ENCODE results near the gene ANKRD44. TPM values are rescaled to one million over a fixed set of nuclear protein-coding genes. Genes with fewer than 3 reads are reported as not detected.

The ANKRD44 gene
- total RNA-seq, 2 experiments from 2014 or later = 214 to 246 TPM

DNA sequence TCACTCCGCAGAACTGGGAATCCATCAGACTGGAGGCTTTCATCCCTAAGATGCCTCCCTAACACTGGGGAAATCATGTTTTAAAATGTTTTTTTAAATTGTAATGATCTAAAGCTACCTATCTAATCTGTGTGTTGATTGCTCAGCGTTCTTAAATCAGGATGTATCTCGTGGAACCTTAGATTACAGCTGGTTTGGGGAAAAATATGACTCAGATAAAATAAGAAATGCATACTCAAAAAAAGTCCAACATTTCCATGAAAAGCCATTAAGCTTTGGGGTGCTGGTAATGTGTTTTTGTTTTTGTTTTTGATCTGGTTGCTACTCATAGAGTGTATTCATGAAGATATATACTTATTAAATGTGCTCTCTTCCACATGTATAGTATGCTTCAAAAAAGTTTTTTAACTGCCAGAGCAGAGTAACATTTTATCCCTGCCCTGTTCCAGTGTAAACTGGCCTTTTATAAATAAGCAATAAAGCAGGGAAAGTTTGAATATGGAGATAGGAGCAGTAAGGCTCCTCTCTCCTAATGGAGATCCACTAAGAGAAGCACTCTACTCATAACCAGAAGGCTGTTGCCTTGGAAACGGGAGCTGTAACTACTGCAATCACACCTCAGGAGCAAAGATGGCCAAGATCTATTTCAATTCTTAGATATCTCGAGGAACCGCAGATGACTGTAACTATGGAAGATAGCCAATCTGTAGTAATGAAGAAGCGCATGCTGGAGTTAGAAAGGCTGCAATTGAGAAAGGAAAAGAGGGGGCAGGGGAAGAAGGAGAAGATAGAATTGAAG, 41.6 kb downstream of the ANKRD44 start:
- peaks cover 89% of the 10 kb centered on the region for H3K4me1 Mint-ChIP-seq
- H3K9me3 Mint-ChIP-seq = no peaks in the 10 kb centered on the region
- peak overlapping the region; percentile 17 for H3K27ac Mint-ChIP-seq
- ChIA-PET POLR2A (interaction anchor here (0.9 to 13.2 kb wide), 7 partner anchors 12 to 39 kb away, joined by 3 to 132 read pairs (median 4); partner anchors contain the start of gene ANKRD44), CTCF (interaction anchor here (1.1 to 1.2 kb wide), 2 partner anchors 12 to 18 kb away, joined by 4 read pairs; no protein-coding TSS in a partner anchor)
- peaks cover 30% of the 10 kb centered on the region for H3K36me3 Mint-ChIP-seq (ENCODE audit: low read depth)
- no peaks in the 10 kb centered on the region for H3K27me3 Mint-ChIP-seq
- no peak overlapping the region for H3K4me3 Mint-ChIP-seq
- DNase-seq = peak; percentile 39

DNA sequence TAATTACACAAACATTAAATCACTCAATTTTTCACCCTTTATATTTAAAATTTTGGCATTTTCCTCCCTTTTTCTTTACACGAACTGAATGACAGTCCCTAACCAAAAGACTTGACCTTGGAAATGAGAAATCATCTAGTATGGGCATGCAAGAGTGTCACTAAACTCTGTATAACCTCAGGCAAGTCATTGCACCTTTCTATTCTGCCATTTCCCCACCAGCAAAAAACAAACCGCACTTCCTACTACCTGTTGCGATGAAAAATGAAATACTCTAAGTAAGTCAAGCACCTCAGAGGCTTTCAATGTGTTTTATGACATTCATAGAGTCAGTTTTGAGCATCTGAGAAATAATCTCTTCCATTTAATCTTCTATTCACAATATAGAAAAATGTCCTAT, 44.1 kb downstream of the ANKRD44 start:
- peaks cover 96% of the 10 kb centered on the region for H3K4me1 Mint-ChIP-seq
- ChIA-PET POLR2A (interaction anchor here (0.8 to 13.2 kb wide), 8 partner anchors 10 to 67 kb away, joined by 3 to 132 read pairs (median 6); partner anchors contain the start of gene ANKRD44), CTCF (interaction anchor here (0.7 to 1.5 kb wide), 3 partner anchors 41 to 45 kb away, joined by 3 to 4 read pairs (median 4); no protein-coding TSS in a partner anchor)
- H3K9me3 Mint-ChIP-seq = no peaks in the 10 kb centered on the region
- DNase-seq = peak; percentile 33
- H3K27me3 Mint-ChIP-seq = no peaks in the 10 kb centered on the region
- H3K4me3 Mint-ChIP-seq = peak overlapping the region; percentile 2
- peak overlapping the region; percentile 67 for H3K27ac Mint-ChIP-seq
- peaks cover 41% of the 10 kb centered on the region for H3K36me3 Mint-ChIP-seq (ENCODE audit: low read depth)

DNA sequence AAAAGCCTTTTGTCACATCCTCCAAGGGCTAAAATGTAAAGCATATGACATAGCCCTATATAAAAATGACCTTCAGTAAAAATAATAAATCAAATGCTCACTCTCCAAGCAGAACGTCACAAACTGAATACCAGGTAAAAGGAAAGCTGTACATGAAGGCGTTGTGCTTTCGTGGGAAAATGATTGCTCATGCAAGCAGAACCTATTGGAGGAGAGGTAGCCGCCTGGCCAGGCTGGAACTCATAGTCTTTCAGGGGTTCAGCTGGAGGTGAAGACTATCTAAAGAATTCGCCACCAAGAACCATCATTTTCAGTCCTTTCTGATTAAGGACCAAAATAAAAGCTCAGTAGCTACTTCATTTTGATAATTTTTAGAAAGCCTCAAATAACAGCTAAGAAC, 44.7 kb downstream of the ANKRD44 start:
- H3K27me3 Mint-ChIP-seq = no peaks in the 10 kb centered on the region
- peaks cover 96% of the 10 kb centered on the region for H3K4me1 Mint-ChIP-seq
- CTCF ChIA-PET = interaction anchor here (0.7 to 1.3 kb wide), 4 partner anchors 25 to 71 kb away, joined by 3 to 4 read pairs (median 3); no protein-coding TSS in a partner anchor
- POLR2A ChIA-PET = interaction anchor here (0.8 to 13.2 kb wide), 7 partner anchors 11 to 67 kb away, joined by 3 to 132 read pairs (median 7); partner anchors contain the start of gene ANKRD44
- peaks cover 43% of the 10 kb centered on the region for H3K36me3 Mint-ChIP-seq (ENCODE audit: low read depth)
- peak overlapping the region; percentile 67 for H3K27ac Mint-ChIP-seq
- no peaks in the 10 kb centered on the region for H3K9me3 Mint-ChIP-seq
- DNase-seq = no peak
- H3K4me3 Mint-ChIP-seq = no peak overlapping the region

DNA sequence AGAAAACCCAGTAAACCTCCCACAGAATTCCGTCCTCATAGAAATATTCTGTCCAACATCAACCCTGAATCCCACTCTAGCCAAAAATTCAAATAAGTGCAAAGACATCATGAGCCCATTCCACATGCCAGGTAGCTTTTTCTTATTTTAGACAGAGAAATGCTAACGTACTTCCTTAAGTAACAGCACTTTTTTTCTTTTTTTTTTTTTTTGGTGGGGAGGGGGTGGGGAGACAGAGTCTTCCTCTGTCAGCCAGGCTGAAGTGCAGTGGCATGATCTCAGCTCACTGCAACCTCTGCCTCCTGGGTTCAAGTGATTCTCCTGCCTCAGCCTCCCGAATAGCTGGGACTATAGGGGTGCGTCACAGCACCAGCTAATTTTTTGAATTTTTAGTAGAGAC, 45.5 kb downstream of the ANKRD44 start:
- Mint-ChIP-seq H3K36me3 (ENCODE audit: low read depth) (peaks cover 40% of the 10 kb centered on the region), H3K27ac (peak overlapping the region; percentile 14), H3K4me3 (no peak overlapping the region), H3K27me3 (no peaks in the 10 kb centered on the region), H3K9me3 (no peaks in the 10 kb centered on the region), H3K4me1 (peaks cover 93% of the 10 kb centered on the region)
- ChIA-PET POLR2A (interaction anchor here (0.8 to 13.2 kb wide), 6 partner anchors 9 to 43 kb away, joined by 3 to 132 read pairs (median 6); partner anchors contain the start of gene ANKRD44), CTCF (interaction anchor here (1.0 to 1.2 kb wide), 3 partner anchors 25 to 71 kb away, joined by 3 read pairs; no protein-coding TSS in a partner anchor)
- DNase-seq = no peak

DNA sequence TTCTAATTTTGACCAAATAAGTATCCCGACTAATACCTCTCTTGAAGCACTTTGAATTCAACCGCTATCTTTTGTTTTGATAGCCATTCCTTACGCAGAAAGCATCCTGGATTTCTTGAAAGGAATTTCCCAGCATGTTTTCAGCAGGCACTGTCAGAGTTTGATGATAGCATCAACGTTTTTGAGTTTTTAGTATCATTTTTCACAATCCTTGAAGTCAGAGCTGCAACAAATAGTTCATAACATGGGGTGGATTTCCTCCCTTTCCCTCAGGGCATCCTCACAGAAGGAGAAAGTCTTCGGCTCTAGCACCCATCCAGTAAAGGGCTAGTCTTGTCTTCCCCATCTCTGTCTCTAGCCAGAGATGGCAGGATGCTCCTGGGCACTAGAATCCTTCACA, 46.2 kb downstream of the ANKRD44 start:
- no peak for DNase-seq
- H3K36me3 Mint-ChIP-seq (ENCODE audit: low read depth) = peaks cover 46% of the 10 kb centered on the region
- H3K27ac Mint-ChIP-seq = peak overlapping the region; percentile 71
- CTCF ChIA-PET = interaction anchor here (1.1 to 1.4 kb wide), 2 partner anchors 9 to 44 kb away, joined by 3 to 4 read pairs; no protein-coding TSS in a partner anchor
- POLR2A ChIA-PET = interaction anchor here (0.8 to 13.2 kb wide), 6 partner anchors 8 to 43 kb away, joined by 3 to 132 read pairs (median 5); partner anchors contain the start of gene ANKRD44
- no peak overlapping the region for H3K4me3 Mint-ChIP-seq
- peaks cover 92% of the 10 kb centered on the region for H3K4me1 Mint-ChIP-seq
- no peaks in the 10 kb centered on the region for H3K9me3 Mint-ChIP-seq
- H3K27me3 Mint-ChIP-seq = no peaks in the 10 kb centered on the region

DNA sequence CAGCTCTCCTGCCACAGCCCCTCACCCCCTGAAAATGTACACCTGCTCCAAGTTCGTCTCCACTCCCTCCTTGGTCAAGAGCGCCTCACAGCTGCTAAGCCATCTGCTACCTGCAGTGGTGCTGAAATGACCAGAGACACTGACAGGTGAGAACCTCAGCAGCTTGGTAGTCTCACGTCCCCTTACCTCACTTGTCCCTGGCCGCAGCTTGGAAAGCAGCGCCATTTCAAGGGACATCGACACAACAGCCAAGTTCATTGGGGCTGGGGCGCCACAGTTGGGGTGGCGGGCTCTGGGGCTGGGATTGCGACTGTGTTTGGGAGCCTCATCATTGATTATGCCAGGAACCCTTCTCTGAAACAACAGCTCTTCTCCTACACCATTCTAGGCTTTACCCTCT, 47.5 kb downstream of the ANKRD44 start:
- DNase-seq = no peak
- POLR2A ChIA-PET = interaction anchor here (1.2 to 13.2 kb wide), 4 partner anchors 8 to 45 kb away, joined by 3 to 132 read pairs (median 6); partner anchors contain the start of gene ANKRD44
- CTCF ChIA-PET = interaction anchor here (1.2 to 1.4 kb wide), 2 partner anchors 8 to 47 kb away, joined by 3 to 4 read pairs; no protein-coding TSS in a partner anchor
- H3K27me3 Mint-ChIP-seq = no peaks in the 10 kb centered on the region
- H3K9me3 Mint-ChIP-seq = no peaks in the 10 kb centered on the region
- peak overlapping the region; percentile 71 for H3K27ac Mint-ChIP-seq
- peaks cover 53% of the 10 kb centered on the region for H3K36me3 Mint-ChIP-seq (ENCODE audit: low read depth)
- no peak overlapping the region for H3K4me3 Mint-ChIP-seq
- H3K4me1 Mint-ChIP-seq = peaks cover 91% of the 10 kb centered on the region

DNA sequence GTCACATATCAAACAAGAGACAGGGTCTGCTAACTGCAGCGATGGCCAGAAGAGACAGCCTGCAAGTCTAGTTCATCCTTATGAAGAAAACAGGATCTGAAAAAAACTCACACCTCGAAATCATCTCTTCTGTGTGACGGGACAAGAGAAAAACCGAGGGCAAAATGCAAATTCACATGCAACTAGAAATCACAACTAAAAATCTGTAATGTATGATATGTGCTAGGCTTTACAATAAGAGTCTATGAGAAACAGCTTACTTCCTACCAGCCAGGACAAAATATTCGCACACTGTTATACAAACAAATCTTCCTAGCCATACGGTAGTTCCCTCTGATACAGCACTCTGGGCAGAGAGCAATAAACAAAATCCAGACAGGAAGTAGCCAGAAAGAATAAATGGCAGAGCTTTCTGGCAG, 48.8 kb downstream of the ANKRD44 start:
- H3K9me3 Mint-ChIP-seq = no peaks in the 10 kb centered on the region
- H3K36me3 Mint-ChIP-seq (ENCODE audit: low read depth) = peaks cover 49% of the 10 kb centered on the region
- POLR2A ChIA-PET = interaction anchor here (0.8 to 13.2 kb wide), 6 partner anchors 11 to 64 kb away, joined by 3 to 132 read pairs (median 4); partner anchors contain the start of gene ANKRD44
- no peaks in the 10 kb centered on the region for H3K27me3 Mint-ChIP-seq
- no peak overlapping the region for H3K4me3 Mint-ChIP-seq
- CTCF ChIA-PET = interaction anchor here (0.7 to 1.3 kb wide), 3 partner anchors 24 to 92 kb away, joined by 3 to 6 read pairs (median 5); no protein-coding TSS in a partner anchor
- DNase-seq = no peak
- peaks cover 87% of the 10 kb centered on the region for H3K4me1 Mint-ChIP-seq
- peak overlapping the region; percentile 67 for H3K27ac Mint-ChIP-seq

DNA sequence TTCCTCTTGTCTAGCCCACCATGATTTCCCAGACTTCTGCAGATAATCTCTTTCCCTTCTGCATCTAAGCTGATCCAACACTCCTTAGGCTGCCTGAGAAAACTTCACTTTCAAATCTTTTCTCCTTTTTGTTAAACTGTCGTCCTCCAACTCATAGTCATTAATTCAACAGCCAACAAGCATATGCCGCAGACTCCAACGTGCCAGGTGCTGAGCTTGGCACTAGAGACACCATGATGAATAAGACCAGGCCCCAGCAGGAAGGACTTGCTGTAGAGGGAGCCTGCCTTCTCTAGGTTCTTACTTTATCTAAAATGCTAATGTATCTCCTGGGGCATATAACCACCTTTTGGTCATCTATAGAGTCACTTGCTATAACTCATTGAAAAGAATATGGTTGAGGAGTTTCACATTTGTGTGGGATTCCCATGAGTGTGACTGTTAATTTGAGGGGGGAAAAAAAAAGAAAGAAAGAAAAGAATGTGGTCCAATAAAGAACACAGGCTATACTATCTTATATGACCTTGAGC, 51.0 kb downstream of the ANKRD44 start:
- ChIA-PET POLR2A (interaction anchor here (0.9 to 1.7 kb wide), 7 partner anchors 9 to 49 kb away, joined by 3 to 6 read pairs (median 4); no protein-coding TSS in a partner anchor), CTCF (interaction anchor here (1.6 kb wide), 1 partner anchor 68 kb away, joined by 4 read pairs; no protein-coding TSS in a partner anchor)
- Mint-ChIP-seq H3K27ac (peak overlapping the region; percentile 71), H3K4me3 (no peak overlapping the region), H3K4me1 (peaks cover 87% of the 10 kb centered on the region), H3K9me3 (no peaks in the 10 kb centered on the region), H3K27me3 (no peaks in the 10 kb centered on the region), H3K36me3 (ENCODE audit: low read depth) (peaks cover 54% of the 10 kb centered on the region)
- no peak for DNase-seq

DNA sequence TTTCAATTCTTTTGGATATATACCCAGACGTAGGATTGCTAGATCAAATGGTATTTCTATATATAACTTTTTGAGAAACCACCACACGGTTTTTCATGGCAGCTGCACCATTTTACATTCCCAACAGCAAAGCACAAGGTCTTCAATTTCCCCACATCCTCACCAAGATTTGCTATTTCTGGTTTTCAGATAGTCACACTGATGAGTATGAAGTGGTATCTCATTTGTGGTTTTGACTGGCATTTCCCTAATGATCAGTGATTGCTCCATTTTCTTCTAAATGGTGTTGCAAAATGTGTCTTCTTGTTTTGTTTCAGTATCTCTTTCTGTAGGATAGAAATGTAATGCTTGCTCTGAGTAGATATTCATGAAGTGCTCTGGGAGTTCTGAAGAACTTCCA, 52.0 kb downstream of the ANKRD44 start:
- Mint-ChIP-seq H3K27ac (peak overlapping the region; percentile 71), H3K27me3 (no peaks in the 10 kb centered on the region), H3K36me3 (ENCODE audit: low read depth) (peaks cover 55% of the 10 kb centered on the region), H3K9me3 (no peaks in the 10 kb centered on the region), H3K4me3 (no peak overlapping the region), H3K4me1 (peaks cover 84% of the 10 kb centered on the region)
- DNase-seq = no peak
- ChIA-PET CTCF (interaction anchor here (0.6 to 1.6 kb wide), 3 partner anchors 18 to 122 kb away, joined by 3 to 4 read pairs (median 3); no protein-coding TSS in a partner anchor), POLR2A (interaction anchor here (0.8 to 4.7 kb wide), 9 partner anchors 8 to 58 kb away, joined by 3 to 50 read pairs (median 4); partner anchors contain the start of gene ANKRD44)

DNA sequence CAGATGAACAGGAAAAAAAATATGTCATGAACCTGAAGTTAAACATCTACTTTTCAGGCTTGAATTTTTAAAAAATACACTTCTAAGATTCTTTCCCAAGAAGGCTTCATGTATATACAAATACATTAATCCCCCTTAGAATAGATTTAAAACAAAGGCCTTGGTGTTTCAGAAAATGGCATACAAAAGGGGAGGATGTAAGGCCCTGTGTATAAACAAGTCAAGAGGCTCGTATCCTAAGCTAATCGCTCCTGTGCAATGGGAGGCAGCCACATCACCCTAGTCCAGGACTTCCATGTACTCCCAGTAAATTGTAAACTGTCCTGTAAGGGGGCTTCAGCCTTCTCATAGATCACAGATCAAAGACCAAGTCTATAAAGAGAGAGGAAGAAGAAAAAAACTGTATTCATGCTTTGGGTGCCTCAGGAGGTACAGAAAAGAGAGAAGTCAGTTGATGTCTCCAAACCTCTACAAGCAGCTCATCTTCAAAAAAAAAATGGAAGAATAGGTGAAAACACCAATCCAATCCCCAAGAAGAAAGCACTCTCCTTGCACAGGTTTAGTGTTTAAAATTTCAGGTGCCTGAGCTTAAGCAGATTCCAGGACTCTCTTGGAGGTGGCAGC, 53.9 kb downstream of the ANKRD44 start:
- no peak for DNase-seq
- H3K4me1 Mint-ChIP-seq = peaks cover 70% of the 10 kb centered on the region
- peaks cover 39% of the 10 kb centered on the region for H3K36me3 Mint-ChIP-seq (ENCODE audit: low read depth)
- POLR2A ChIA-PET = interaction anchor here (0.8 to 4.7 kb wide), 21 partner anchors 8 to 77 kb away, joined by 3 to 50 read pairs (median 5); partner anchors contain the start of gene ANKRD44
- CTCF ChIA-PET = interaction anchor here (0.7 to 2.5 kb wide), 9 partner anchors 12 to 143 kb away, joined by 3 to 10 read pairs (median 4); no protein-coding TSS in a partner anchor
- peak overlapping the region; percentile 97 for H3K27ac Mint-ChIP-seq
- peak overlapping the region; percentile 54 for H3K4me3 Mint-ChIP-seq
- no peaks in the 10 kb centered on the region for H3K27me3 Mint-ChIP-seq
- no peaks in the 10 kb centered on the region for H3K9me3 Mint-ChIP-seq

DNA sequence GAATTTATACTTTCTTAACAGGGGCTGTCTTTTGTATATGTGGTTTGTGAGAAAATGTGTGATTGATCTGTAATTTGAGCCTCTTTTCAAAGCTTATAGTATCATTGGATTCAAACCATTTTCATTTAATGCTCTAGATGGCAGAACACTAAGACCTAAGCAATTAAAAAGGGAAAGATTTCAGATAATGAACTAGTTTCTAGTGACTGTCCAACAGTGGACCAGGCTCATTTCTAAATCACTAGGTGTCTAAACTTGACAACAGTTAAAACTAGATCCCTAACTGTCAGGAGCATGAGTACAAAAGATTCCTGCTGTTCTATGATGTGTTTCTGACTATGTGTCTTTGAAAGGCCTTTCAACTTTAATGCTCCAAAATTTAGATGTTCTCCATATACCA, 54.6 kb downstream of the ANKRD44 start:
- Mint-ChIP-seq H3K36me3 (ENCODE audit: low read depth) (peaks cover 35% of the 10 kb centered on the region), H3K9me3 (no peaks in the 10 kb centered on the region), H3K4me1 (peaks cover 71% of the 10 kb centered on the region), H3K27ac (peak overlapping the region; percentile 97), H3K27me3 (no peaks in the 10 kb centered on the region), H3K4me3 (peak overlapping the region; percentile 67)
- ChIA-PET POLR2A (interaction anchor here (1.0 to 4.7 kb wide), 21 partner anchors 9 to 109 kb away, joined by 3 to 50 read pairs (median 5); partner anchors contain the start of gene ANKRD44), CTCF (interaction anchor here (0.9 to 2.5 kb wide), 5 partner anchors 8 to 143 kb away, joined by 3 to 10 read pairs (median 4); no protein-coding TSS in a partner anchor)
- DNase-seq = no peak

Data from activated CD4-positive, alpha-beta memory T cell treated with anti-CD3 and anti-CD28 coated beads, Interleukin-2, amount 10 ng/mL, durations not matched to agents 7 days and 5 days (primary cell).